Keratinocyte (primary cell): ENCODE results near the gene KCTD1. TPM values are rescaled to one million over a fixed set of nuclear protein-coding genes. Genes with fewer than 3 reads are reported as not detected.

ENCODE experiments used
- DNase-seq: peaks from one replicate; pipeline ENCODE4 v3.0.0-alpha.2; 2011; ENCODE audit warnings: low read depth, missing footprints, low spot score
- FAIRE-seq: peaks from 2 replicates; lab custom pipeline; 2011; peaks lifted over from hg19 to GRCh38; lab: Jason Lieb, UNC
- H2AFZ ChIP-seq: 2 replicates; pipeline ENCODE4 v1.6.0; 2012; ENCODE audit warnings: low read length, control low read depth, inconsistent platforms; ENCODE audit not compliant: control insufficient read depth
- H3K27ac ChIP-seq: 2 replicates; pipeline ENCODE4 v1.5.1; 2011; ENCODE audit warnings: low read length; ENCODE audit not compliant: control insufficient read depth, insufficient read depth
- H3K27me3 ChIP-seq: 3 replicates; pipeline ENCODE4 v1.6.0; 2011; ENCODE audit warnings: low read length; ENCODE audit not compliant: control insufficient read depth, insufficient read depth; ENCODE audit errors: extremely low read depth
- H3K36me3 ChIP-seq, 2 experiments: 2 replicates in 1 of 2; 3 replicates in 1 of 2; pipeline ENCODE4 v1.5.1; 2011; ENCODE audit warnings: low read length in 2 of 2, mild to moderate bottlenecking in 1 of 2; ENCODE audit not compliant: control insufficient read depth in 2 of 2, insufficient read depth in 2 of 2; ENCODE audit errors: extremely low read depth in 1 of 2
- H3K4me1 ChIP-seq: 3 replicates; pipeline ENCODE4 v1.5.1; 2011; ENCODE audit warnings: low read length; ENCODE audit not compliant: control insufficient read depth, insufficient read depth; ENCODE audit errors: extremely low read depth
- H3K4me2 ChIP-seq: 3 replicates; pipeline ENCODE4 v1.6.0; 2011; ENCODE audit warnings: low read depth, low read length; ENCODE audit not compliant: control insufficient read depth, insufficient read depth; ENCODE audit errors: extremely low read depth
- H3K4me3 ChIP-seq, 3 experiments: fragments of 200-600 bp in 1 of 3; sonication (generic) in 1 of 3; 2 replicates in 2 of 3; 3 replicates in 1 of 3; pipeline ENCODE4 v1.5.1; 2011 to 2016; ENCODE audit warnings: low read length in 3 of 3, mild to moderate bottlenecking in 3 of 3, control low read depth in 2 of 3, inconsistent platforms in 1 of 3, low read depth in 1 of 3, mixed read lengths in 1 of 3, mixed run types in 1 of 3, moderate library complexity in 1 of 3; ENCODE audit not compliant: control insufficient read depth in 2 of 3, insufficient read depth in 2 of 3; ENCODE audit errors: extremely low read depth in 1 of 3
- H3K79me2 ChIP-seq: 2 replicates; pipeline ENCODE4 v1.6.0; 2012; ENCODE audit warnings: low read length; ENCODE audit not compliant: control insufficient read depth, insufficient read depth
- H3K9ac ChIP-seq: 3 replicates; pipeline ENCODE4 v1.6.0; 2011; ENCODE audit warnings: low read length; ENCODE audit not compliant: control insufficient read depth, insufficient read depth; ENCODE audit errors: extremely low read depth
- H3K9me1 ChIP-seq: 3 replicates; pipeline ENCODE4 v1.6.0; 2011; ENCODE audit warnings: low read length; ENCODE audit not compliant: control insufficient read depth, insufficient read depth; ENCODE audit errors: extremely low read depth
- H3K9me3 ChIP-seq: 2 replicates; pipeline ENCODE4 v1.5.1; 2012; ENCODE audit warnings: low read depth, low read length; ENCODE audit not compliant: control insufficient read depth
- H4K20me1 ChIP-seq: 3 replicates; pipeline ENCODE4 v1.6.0; 2011; ENCODE audit warnings: low read length; ENCODE audit not compliant: control insufficient read depth, insufficient read depth; ENCODE audit errors: extremely low read depth
- EZH2 ChIP-seq: IDR thresholded peaks from one replicate; pipeline ENCODE4 v1.6.1; 2012; ENCODE audit warnings: inconsistent platforms, mild to moderate bottlenecking, low read length, moderate library complexity
- dilution Hi-C: fragments of 300-500 bp; cut with MboI; formaldehyde crosslinking; loops from one replicate; pipeline ENCODE4 v1.7.0; 2020; ENCODE audit warnings: low sequenced_read_pairs; ENCODE audit not compliant: extremely low pct_ligation_motif_present
- polyA plus RNA-seq, 5 experiments: library from polyadenylated mRNA; depleted of rRNA in 3 of 5; stranded (reverse) in 3 of 5; stranded (forward) in 1 of 5; unstranded in 1 of 5; fragments of >200 nt; gene quantifications; 1 replicate in 1 of 5; 2 replicates in 3 of 5; 3 replicates in 1 of 5; pipeline versions ENCODE4 v1.2.1 to v1.2.3, GENCODE V29; 2011 to 2012; ENCODE audit warnings: missing spikeins in 2 of 5, low read depth in 1 of 5, low replicate concordance in 1 of 5
- TF ChIP-seq, protein P1 (sequence below), 3 experiments: IDR thresholded peaks in 1 of 3; conservative IDR thresholded peaks in 1 of 3; optimal IDR thresholded peaks in 1 of 3; 2 replicates in 2 of 3; 3 replicates in 1 of 3; pipeline versions ENCODE3 to v1.5.1; 2011; ENCODE audit warnings: low read length in 3 of 3, mild to moderate bottlenecking in 3 of 3, moderate library complexity in 2 of 3, control low read depth in 1 of 3, inconsistent platforms in 1 of 3; ENCODE audit not compliant: insufficient read depth in 2 of 3; ENCODE audit errors: extremely low read depth in 1 of 3

Gene KCTD1
- polyA plus RNA-seq, 1 donor (not counting 4 experiments of a cell fraction or from before 2014, with no cell fraction given) = 32.1 TPM

DNA sequence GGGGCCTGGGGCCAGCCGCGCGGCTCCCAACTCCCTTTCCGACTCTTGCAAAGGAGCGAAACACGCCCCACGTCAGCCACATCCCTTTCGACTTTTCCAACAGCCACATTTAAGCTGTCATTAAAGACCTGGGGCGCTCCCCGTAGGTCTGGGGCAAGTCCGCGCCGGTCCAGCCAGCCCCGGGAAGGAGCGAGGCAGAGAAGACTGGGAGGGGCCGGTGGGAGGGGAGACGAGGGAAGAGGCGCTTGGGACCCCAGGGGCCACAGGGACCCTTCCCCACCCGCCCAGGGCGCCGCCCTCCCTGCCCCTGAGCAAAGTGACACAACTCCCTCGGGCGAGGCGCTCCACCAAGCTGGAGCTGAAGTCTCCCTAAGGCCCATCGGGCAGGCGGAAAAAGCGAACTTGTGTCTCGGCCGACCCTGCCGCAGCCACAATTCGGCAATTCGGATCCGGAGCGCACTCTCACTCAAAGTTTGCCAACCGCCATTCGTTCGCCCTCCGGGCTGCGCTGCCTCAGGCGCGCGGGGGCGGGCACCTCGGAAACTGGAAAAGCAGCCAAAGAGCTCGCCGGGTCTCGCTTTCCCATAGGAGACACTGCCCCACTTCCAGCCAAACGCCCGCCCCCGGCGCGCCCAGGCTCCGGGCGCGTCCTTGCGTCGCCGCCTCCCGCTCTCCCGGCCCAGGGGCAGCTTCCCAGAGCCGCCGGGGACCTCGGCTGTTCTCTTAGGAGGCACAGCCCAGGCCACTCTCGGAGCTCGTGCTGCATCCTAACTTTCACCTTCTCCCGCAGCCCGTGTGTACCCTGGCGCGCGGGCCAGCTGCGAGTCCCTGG is 1.1 kb upstream of the KCTD1 start:
- dilution Hi-C loops = no loop called here
- Histone ChIP-seq H3K36me3 (peaks cover 3 to 4% of the 10 kb centered on the region in 2 experiments), H3K4me3 (peak overlapping the region; percentile 74 to 87 (median 79)), H3K4me1 (peaks cover 32% of the 10 kb centered on the region), H3K9me1 (no peaks in the 10 kb centered on the region), H3K9me3 (no peaks in the 10 kb centered on the region), H3K27ac (peak overlapping the region; percentile 82), H3K4me2 (peak overlapping the region; percentile 85), H4K20me1 (no peaks in the 10 kb centered on the region), H3K27me3 (no peaks in the 10 kb centered on the region), H3K9ac (peak overlapping the region; percentile 82), H3K79me2 (peaks cover 37% of the 10 kb centered on the region), H2AFZ (peak overlapping the region; percentile 80)
- no peak for DNase-seq
- TF ChIP-seq, protein P1, sequence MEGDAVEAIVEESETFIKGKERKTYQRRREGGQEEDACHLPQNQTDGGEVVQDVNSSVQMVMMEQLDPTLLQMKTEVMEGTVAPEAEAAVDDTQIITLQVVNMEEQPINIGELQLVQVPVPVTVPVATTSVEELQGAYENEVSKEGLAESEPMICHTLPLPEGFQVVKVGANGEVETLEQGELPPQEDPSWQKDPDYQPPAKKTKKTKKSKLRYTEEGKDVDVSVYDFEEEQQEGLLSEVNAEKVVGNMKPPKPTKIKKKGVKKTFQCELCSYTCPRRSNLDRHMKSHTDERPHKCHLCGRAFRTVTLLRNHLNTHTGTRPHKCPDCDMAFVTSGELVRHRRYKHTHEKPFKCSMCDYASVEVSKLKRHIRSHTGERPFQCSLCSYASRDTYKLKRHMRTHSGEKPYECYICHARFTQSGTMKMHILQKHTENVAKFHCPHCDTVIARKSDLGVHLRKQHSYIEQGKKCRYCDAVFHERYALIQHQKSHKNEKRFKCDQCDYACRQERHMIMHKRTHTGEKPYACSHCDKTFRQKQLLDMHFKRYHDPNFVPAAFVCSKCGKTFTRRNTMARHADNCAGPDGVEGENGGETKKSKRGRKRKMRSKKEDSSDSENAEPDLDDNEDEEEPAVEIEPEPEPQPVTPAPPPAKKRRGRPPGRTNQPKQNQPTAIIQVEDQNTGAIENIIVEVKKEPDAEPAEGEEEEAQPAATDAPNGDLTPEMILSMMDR (optimal IDR thresholded peaks at IDR 0.05 in 1 of 3, IDR thresholded peaks at IDR 0.05 in 1 of 3, conservative IDR thresholded peaks at IDR 0.05 in 1 of 3; ENCODE audit: extremely low read depth in 1 of 3, insufficient read depth in 2 of 3, low read length in 3 of 3) = no peak
- TF ChIP-seq EZH2 = no peak
- FAIRE-seq = peak; percentile 43

DNA sequence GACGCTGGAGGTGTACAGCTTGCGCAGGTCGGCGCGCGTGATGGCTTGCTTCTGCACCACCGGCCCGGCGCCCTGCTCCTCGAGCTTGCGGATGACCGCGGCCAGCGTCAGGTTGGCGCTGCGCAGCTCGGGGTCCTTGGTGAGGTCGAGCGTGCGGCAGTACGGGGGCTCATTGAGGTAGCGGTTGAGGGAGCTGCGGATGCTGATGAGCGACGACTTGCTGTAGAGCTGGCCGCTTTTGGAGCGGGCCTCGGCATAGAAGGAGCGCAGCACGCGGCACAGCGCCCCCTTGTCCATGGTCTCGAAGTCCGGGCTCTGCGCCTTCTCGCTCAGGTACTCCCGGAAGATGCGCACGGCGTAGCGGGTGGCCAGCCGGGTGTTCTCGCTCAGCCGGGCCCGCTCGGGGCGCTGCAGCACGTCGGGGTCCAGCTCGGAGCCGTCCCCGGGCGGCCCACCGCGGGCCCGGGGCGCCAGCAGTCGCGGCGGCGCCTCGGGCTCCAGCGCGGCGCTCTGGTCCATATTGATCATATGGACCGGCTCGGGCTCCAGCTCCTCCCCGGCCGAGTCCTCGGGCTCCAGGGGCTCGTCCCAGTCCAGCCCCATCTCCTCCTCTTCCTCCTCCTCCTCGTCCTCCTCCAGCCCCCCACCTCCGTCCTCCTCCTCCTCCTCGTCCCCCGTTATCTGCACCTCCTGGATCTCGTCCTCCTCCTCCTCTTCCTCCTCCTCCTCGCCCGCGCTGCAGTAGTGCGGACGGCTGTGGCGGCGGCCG is 523 bp downstream of the KCTD1 start:
- dilution Hi-C loops = no loop called here
- Histone ChIP-seq H3K9me3 (no peaks in the 10 kb centered on the region), H4K20me1 (no peaks in the 10 kb centered on the region), H3K9me1 (no peaks in the 10 kb centered on the region), H3K4me1 (peaks cover 48% of the 10 kb centered on the region), H3K9ac (peak overlapping the region; percentile 82), H3K27ac (peak overlapping the region; percentile 82), H3K36me3 (peaks cover 3 to 6% of the 10 kb centered on the region in 2 experiments), H3K27me3 (no peaks in the 10 kb centered on the region), H3K4me2 (peak overlapping the region; percentile 93), H3K4me3 (peak overlapping the region; percentile 74 to 87 (median 79)), H3K79me2 (peaks cover 53% of the 10 kb centered on the region), H2AFZ (peak overlapping the region; percentile 53)
- no peak for TF ChIP-seq EZH2
- TF ChIP-seq, protein P1 (optimal IDR thresholded peaks at IDR 0.05 in 1 of 3, IDR thresholded peaks at IDR 0.05 in 1 of 3, conservative IDR thresholded peaks at IDR 0.05 in 1 of 3; ENCODE audit: extremely low read depth in 1 of 3, insufficient read depth in 2 of 3, low read length in 3 of 3) = peak; percentile 54 to 86 (median 75)
- no peak for DNase-seq
- no peak for FAIRE-seq
